SH-SY5Y (cell line): Measurements from ENCODE around the gene ADD1.

Experiments
- GATA2 ChIP-seq: IDR thresholded peaks from 2 replicates; pipeline ENCODE4 v1.6.1; 2011; ENCODE audit warnings: mild to moderate bottlenecking, low read depth, low read length
- GATA3 ChIP-seq: IDR thresholded peaks from 2 replicates; pipeline ENCODE4 v1.6.1; 2011; ENCODE audit warnings: low read depth, mild to moderate bottlenecking, low read length, moderate library complexity

The ADD1 gene

GRCh38 chr4:2942532-2943363 is 99.1 kb downstream of the ADD1 start:
- no peak for TF ChIP-seq GATA2

DNA sequence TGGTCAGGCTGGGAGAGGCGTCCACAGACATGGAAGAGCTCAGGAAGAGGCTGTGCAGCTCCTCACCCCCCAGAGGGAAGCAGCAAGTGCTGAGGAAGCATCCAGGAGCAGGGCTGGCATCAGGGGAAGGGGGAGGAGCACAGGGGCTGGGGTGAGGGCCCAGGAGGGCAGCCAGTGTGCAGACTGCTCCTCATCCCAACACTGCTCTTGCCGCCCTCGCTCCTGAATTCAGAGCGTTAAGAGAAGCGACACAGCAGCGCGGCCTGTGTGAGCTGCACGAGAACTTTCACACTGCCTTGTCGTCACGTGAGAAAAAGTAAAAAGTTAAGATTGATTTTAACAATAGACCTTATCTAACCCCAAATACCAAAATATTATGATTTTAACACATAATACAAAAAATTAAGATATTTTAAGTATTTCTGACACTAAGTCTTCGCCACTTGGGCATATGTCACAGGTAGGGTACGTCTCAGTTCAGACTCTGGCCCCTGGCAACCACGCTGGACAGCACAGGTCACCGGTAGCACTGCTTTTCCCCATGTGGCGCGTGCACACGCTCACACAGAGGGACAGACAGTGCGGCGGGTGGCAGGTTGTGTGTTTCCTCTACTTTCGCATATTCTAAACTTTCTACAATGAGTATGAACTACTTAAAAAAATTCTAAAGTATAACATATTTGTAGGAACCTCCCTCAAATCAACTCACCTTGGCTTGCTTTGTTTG is 99.9 kb downstream of the ADD1 start:
- TF ChIP-seq GATA2 (no peak), GATA3 (no peak)

GRCh38 chr4:2944091-2944482 is 100.4 kb downstream of the ADD1 start:
- TF ChIP-seq GATA3: no peak

- TF ChIP-seq GATA2 (no peak), GATA3 (no peak)
These were observed 101.2 kb downstream of the ADD1 start for GRCh38 chr4:2944586-2945526.

DNA sequence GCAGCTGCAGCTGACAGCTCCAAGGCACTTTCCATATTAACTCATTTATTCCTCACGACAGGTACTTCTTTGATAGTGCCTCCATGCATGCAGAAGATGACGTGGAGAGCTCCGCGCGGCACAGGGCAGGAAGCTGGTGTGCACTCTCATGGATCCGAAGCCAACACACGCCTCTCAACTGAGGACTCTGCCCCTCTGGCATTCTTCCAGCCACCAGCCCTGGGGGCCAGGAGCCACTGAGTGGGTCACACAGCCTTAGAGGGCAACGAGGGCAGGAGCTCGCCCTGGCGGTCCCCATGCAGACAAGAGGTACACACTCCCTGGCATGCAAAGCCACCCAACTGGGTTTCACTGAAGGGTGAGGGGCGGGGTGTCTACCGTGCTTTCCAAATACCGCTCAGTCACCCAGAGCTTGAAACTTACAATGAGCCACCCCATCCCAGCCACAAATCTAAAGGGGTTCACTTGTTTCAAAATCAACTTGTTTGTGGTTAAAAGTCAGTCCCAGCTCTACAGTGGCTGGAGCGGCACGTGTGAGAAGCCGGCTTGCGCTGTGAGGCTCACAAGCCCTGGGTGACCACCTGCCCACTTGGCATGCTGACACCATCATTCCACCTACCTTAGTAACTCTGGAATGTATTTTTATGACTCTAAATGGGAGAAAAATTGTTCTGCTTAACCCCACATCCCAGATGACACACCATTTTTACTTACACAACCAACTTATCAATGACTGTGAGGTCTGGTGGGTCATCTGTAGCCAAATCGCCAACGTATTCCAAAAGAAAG is 103.4 kb downstream of the ADD1 start:
- TF ChIP-seq GATA2 (no peak), GATA3 (no peak)

GRCh38 chr4:2947926-2948325 is 104.3 kb downstream of the ADD1 start:
- TF ChIP-seq GATA3: no peak
- no peak for TF ChIP-seq GATA2

GRCh38 chr4:2948895-2949781 is 105.5 kb downstream of the ADD1 start:
- TF ChIP-seq GATA2 (no peak), GATA3 (no peak)

GRCh38 chr4:2949782-2950125 is 106.1 kb downstream of the ADD1 start:
- no peak for TF ChIP-seq GATA2
- no peak for TF ChIP-seq GATA3

DNA sequence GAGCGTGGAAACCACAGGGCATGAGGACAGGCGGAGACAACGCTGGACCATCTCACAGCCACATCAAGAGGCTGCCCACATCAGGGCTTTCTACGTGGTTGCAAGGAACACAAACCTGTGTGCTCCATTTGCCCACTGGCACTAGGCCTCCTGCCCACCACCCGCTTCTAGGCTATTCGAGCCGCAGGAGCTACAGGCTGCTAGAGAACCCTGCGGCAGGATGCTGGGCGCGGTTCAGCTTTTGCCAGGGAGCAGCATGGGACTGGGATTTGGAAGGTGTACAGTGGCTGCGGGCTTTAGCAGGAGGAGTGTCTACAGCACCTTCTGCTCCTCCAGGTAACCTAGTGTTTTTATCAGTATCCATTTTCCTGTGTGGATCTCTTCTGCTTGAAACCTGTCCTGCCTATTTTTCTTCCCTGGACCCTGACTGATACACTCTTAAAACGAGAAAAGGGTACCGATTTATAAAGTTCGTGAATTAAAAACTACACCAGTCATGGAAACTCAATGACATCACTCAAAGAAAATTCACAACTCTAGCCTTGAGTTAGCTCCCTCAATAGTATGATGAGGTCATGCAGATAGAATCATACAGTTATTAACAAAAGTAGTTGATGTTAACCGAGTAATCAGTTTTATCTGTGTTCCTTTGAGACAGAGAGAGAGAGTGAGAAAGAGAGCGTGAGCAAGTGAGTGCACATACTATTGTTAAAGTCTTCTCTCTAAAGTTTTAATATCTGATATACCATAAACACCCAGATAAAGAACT is 106.8 kb downstream of the ADD1 start:
- no peak for TF ChIP-seq GATA2
- no peak for TF ChIP-seq GATA3

GRCh38 chr4:2953496-2953895 is 109.9 kb downstream of the ADD1 start:
- no peak for TF ChIP-seq GATA3
- TF ChIP-seq GATA2: no peak

DNA sequence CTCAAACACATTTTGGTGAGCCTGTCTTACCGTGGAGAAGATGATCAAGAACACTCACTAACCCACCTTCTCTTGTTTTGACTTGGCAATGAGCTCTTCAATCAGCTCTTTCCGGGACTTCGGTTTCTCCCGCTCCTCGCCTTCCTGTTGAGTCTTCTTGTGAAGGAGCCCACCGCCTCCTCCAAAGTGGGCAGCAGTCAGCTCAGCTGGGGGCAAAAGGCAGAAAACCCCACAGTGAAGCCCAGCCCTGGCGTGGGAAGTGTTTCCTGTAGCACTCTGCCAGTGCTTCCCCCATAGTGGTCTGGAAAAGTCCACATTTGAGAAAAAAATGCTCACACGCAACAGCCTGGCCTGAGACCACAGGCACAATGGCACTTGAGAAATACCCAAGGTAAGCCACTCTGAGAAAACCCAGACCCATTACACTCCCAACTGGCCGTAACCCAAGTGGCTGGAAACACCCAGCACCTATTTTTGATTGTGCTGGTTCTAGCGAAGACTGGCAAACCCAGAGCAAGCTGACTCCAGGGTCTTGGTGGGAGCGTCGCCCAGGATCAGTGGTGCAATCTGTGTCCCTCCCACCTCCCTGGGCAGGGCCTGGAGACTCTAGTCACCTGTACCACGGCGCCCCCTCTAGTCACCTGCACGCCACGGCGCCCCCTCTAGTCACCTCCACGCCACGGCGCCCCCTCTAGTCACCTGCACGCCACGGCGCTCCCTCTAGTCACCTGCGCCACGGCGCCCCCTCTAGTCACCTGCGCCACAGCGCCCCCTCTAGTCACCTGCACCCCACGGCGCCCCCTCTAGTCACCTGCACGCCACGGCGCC is 110.9 kb downstream of the ADD1 start:
- TF ChIP-seq GATA3 (no peak), GATA2 (no peak)

DNA sequence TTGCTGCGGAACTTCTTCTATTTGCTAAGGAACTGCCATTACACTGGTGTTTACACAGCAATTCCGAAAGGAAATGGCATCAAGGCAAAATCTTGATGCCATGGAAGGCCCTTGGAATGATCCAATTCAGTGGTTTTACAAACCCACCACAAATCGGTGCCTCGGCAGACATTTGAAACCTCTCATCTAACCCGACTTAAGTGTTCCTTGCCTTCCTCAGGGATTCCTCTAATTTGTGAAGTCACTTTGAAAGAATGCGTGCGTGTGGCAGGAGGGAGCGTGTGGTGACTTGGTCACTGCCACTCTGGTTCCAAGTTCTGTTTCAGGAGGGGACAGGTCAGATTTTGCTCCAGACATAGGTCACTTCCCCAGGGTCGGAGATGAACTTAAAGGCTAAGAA is 114.8 kb downstream of the ADD1 start:
- TF ChIP-seq GATA2 (no peak), GATA3 (no peak)
